Measurements from ENCODE around the gene WHRN.

DNA sequence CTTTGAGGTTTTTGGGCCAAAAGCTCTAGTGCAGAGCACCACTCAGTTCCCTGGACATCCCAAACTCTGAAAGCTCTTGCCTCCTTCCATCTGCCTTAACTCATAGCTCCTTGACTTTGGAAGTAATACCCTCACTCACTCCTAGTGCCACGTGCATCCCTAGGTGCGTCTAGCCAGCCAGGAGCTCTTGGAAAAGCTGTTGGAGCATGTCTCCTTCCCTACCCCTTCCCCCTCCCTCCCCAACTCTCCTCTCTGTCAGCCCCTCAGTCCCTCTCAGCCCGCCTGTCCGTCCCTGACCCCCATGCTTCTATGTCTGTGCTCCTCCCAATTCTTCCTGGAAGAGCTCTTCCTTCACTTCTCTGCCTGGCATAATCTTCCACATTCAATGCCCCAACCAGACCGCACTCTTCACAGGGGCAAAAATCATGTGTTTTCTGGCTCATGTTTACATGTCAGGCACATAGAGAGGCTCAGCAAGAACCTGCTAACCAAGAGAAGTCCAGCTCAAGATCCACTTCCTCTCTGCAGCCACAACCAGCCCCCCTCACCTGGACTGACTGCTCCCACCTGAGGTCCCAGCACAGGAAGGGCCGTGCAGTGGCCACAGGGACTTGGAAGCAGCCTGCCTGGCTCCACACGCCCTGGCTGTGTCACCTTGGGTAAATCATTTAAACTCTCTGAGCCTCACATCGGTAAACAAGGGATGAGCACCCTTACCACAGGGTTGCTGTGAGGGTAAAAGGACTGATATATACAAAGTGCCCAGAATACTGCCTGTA is 58.4 kb downstream of the WHRN start:
- TF ChIP-seq, protein P1, sequence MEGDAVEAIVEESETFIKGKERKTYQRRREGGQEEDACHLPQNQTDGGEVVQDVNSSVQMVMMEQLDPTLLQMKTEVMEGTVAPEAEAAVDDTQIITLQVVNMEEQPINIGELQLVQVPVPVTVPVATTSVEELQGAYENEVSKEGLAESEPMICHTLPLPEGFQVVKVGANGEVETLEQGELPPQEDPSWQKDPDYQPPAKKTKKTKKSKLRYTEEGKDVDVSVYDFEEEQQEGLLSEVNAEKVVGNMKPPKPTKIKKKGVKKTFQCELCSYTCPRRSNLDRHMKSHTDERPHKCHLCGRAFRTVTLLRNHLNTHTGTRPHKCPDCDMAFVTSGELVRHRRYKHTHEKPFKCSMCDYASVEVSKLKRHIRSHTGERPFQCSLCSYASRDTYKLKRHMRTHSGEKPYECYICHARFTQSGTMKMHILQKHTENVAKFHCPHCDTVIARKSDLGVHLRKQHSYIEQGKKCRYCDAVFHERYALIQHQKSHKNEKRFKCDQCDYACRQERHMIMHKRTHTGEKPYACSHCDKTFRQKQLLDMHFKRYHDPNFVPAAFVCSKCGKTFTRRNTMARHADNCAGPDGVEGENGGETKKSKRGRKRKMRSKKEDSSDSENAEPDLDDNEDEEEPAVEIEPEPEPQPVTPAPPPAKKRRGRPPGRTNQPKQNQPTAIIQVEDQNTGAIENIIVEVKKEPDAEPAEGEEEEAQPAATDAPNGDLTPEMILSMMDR (conservative IDR thresholded peaks at IDR 0.05; ENCODE audit: low read depth in 2 of 2) = no peak
- TF ChIP-seq POLR2AphosphoS5 (IDR thresholded peaks at IDR 0.05; ENCODE audit: low read depth) (no peak), STAT1 (IDR thresholded peaks at IDR 0.05; ENCODE audit: unreplicated experiment) (no peak), JUNB (IDR thresholded peaks at IDR 0.05; ENCODE audit: unreplicated experiment) (no peak), NANOG (IDR thresholded peaks at IDR 0.05; ENCODE audit: borderline replicate concordance) (no peak)
- TF ChIP-seq, protein P2, sequence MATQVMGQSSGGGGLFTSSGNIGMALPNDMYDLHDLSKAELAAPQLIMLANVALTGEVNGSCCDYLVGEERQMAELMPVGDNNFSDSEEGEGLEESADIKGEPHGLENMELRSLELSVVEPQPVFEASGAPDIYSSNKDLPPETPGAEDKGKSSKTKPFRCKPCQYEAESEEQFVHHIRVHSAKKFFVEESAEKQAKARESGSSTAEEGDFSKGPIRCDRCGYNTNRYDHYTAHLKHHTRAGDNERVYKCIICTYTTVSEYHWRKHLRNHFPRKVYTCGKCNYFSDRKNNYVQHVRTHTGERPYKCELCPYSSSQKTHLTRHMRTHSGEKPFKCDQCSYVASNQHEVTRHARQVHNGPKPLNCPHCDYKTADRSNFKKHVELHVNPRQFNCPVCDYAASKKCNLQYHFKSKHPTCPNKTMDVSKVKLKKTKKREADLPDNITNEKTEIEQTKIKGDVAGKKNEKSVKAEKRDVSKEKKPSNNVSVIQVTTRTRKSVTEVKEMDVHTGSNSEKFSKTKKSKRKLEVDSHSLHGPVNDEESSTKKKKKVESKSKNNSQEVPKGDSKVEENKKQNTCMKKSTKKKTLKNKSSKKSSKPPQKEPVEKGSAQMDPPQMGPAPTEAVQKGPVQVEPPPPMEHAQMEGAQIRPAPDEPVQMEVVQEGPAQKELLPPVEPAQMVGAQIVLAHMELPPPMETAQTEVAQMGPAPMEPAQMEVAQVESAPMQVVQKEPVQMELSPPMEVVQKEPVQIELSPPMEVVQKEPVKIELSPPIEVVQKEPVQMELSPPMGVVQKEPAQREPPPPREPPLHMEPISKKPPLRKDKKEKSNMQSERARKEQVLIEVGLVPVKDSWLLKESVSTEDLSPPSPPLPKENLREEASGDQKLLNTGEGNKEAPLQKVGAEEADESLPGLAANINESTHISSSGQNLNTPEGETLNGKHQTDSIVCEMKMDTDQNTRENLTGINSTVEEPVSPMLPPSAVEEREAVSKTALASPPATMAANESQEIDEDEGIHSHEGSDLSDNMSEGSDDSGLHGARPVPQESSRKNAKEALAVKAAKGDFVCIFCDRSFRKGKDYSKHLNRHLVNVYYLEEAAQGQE (IDR thresholded peaks at IDR 0.05; ENCODE audit: unreplicated experiment) = no peak
- TF ChIP-seq, protein P3, sequence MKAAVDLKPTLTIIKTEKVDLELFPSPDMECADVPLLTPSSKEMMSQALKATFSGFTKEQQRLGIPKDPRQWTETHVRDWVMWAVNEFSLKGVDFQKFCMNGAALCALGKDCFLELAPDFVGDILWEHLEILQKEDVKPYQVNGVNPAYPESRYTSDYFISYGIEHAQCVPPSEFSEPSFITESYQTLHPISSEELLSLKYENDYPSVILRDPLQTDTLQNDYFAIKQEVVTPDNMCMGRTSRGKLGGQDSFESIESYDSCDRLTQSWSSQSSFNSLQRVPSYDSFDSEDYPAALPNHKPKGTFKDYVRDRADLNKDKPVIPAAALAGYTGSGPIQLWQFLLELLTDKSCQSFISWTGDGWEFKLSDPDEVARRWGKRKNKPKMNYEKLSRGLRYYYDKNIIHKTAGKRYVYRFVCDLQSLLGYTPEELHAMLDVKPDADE (IDR thresholded peaks at IDR 0.05) = no peak

Data from GM23338 (cell line).